HG02973 (cell line): ENCODE results near the gene NQO2.
"Not testable (repeated sequence)": the region's sequence is repeated elsewhere in the genome, so short reads cannot be mapped to it uniquely, and the experiment has no call there.

Experiments
- ATAC-seq: cut with Tn5 transposase; IDR thresholded peaks from one replicate; pipeline ENCODE4 v1.9.1; 2021; ENCODE audit warnings: moderate library complexity; ENCODE audit not compliant: unreplicated experiment

Gene NQO2

GRCh38 chr6:2969549-2969948, 30.1 kb upstream of the NQO2 start:
- ATAC-seq, result no peak

GRCh38 chr6:2970034-2970685, 29.5 kb upstream of the NQO2 start:
- ATAC-seq, result no peak

GRCh38 chr6:2970753-2971419, 28.8 kb upstream of the NQO2 start:
- ATAC-seq, result no peak

GRCh38 chr6:2971420-2972218, 28.1 kb upstream of the NQO2 start, which contains the start of gene SERPINB6:
Gene SERPINB6, minus strand, starts transcription at chr6:2971567. Its CDS starts 12,235 bp downstream, at chr6:2959332.
- no peak for ATAC-seq

- not testable (repeated sequence) for ATAC-seq
Observed at GRCh38 chr6:2972219-2972487, 27.5 kb upstream of the NQO2 start.

GRCh38 chr6:2972685-2973084, 27.0 kb upstream of the NQO2 start:
- ATAC-seq, result not testable (repeated sequence)

GRCh38 chr6:2973180-2973579, 26.5 kb upstream of the NQO2 start:
- not testable (repeated sequence) for ATAC-seq

GRCh38 chr6:2973676-2974075, 26.0 kb upstream of the NQO2 start:
- no peak for ATAC-seq

- ATAC-seq, result no peak
Observed at GRCh38 chr6:2976060-2976459, 23.6 kb upstream of the NQO2 start.

GRCh38 chr6:2976571-2977085, 23.1 kb upstream of the NQO2 start:
- ATAC-seq, result no peak

- ATAC-seq, result no peak
Observed at GRCh38 chr6:2977290-2977689, 22.4 kb upstream of the NQO2 start.

GRCh38 chr6:2977799-2978590, 21.7 kb upstream of the NQO2 start:
- no peak for ATAC-seq

GRCh38 chr6:2978923-2979322, 20.8 kb upstream of the NQO2 start:
- no peak for ATAC-seq

- no peak for ATAC-seq
Observed at GRCh38 chr6:2979819-2980464, 19.8 kb upstream of the NQO2 start.

GRCh38 chr6:2980465-2980855, 19.2 kb upstream of the NQO2 start:
- ATAC-seq, result no peak

- ATAC-seq, result no peak
Observed at GRCh38 chr6:2982426-2983117, 17.1 kb upstream of the NQO2 start.

GRCh38 chr6:2984738-2985406, 14.8 kb upstream of the NQO2 start:
- no peak for ATAC-seq

GRCh38 chr6:2986722-2987221, 12.9 kb upstream of the NQO2 start:
- ATAC-seq, result no peak

GRCh38 chr6:2988094-2988425, 11.6 kb upstream of the NQO2 start:
- ATAC-seq, result no peak
